22Rv1 (cell line): ENCODE measurements around the gene NDOR1.
A peak's percentile ranks its signal among the peaks of the same experiment; 100 is the strongest.

ENCODE experiments used
- CTCF ChIP-seq: fragments of 450-650 bp; IDR thresholded peaks from 2 replicates; pipeline ENCODE4 v1.5.1; 2017; ENCODE audit warnings: mild to moderate bottlenecking
- ZFX ChIP-seq: fragments of 450-650 bp; IDR thresholded peaks from 2 replicates; pipeline ENCODE4 v1.6.1; 2017; ENCODE audit warnings: antibody characterized with exemption, borderline replicate concordance

- TF ChIP-seq CTCF (peak; percentile 26; the same call in 1 of the 2 replicates), ZFX (no peak)
These were observed 22.5 kb downstream of the NDOR1 start for GRCh38 chr9:137227853-137228505.
